Stimulated activated CD8-positive, alpha-beta memory T cell treated with anti-CD3 and anti-CD28 coated beads, Interleukin-15, amount 100 ng/mL, for 4 hours (primary cell): ENCODE data around the gene TCOF1.
"Not testable (repeated sequence)": the region's sequence is repeated elsewhere in the genome, so short reads cannot be mapped to it uniquely, and the experiment has no call there.

ENCODE experiments used
- DNase-seq, 2 donors: peaks; one replicate each; pipeline ENCODE4 v3.0.0-alpha.2; 2020; ENCODE audit warnings: low read depth in 2 of 2

The TCOF1 gene

DNA sequence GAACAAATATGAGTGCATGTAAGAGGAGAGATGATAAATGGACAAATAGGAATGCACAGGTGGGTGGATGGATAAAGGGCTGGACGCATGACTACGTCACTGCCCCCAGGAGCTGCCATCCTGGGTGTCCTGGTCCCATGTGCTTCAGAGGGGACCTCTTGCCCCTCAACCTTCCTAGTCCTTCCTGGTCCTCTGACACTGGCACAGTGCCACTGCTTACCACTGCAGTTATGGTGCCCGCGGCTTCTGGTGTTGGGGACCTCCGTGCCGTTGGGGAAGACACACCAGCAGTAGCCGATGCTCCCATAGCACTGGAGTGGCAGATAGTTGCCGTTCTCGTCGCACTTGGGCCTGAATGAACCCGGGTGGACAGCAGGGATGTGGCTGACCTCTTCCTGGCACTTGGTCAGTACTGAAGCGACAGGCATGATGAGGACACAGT lies 45.4 kb downstream of the TCOF1 start:
- no peak for DNase-seq

- no peak for DNase-seq
Measured at GRCh38 chr5:150404121-150404520, 46.6 kb downstream of the TCOF1 start.

- no peak for DNase-seq
Measured at GRCh38 chr5:150404535-150404934, 47.0 kb downstream of the TCOF1 start.

GRCh38 chr5:150404941-150405816 lies 47.7 kb downstream of the TCOF1 start:
- DNase-seq, result no peak

GRCh38 chr5:150406103-150406722 lies 48.7 kb downstream of the TCOF1 start:
- no peak for DNase-seq

DNA sequence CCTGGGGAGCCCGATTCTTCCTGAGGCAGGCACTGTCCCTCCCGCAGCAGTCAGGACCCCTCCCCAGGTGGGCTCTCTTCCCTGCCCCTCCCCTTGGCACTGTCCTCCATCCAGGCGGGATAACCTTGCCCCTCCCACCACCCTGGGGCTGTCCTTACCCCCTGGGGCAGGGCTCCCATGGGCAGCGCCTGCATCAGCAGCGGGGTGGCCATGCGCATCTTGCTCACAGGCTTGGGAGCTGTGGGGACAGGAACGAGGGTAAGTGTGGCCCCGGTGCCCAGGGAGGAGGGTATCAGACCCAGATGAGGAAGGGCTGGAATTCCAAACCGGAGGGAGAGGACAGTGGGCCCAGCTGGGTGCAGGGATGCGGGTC lies 49.2 kb downstream of the TCOF1 start:
- DNase-seq, result no peak

DNA sequence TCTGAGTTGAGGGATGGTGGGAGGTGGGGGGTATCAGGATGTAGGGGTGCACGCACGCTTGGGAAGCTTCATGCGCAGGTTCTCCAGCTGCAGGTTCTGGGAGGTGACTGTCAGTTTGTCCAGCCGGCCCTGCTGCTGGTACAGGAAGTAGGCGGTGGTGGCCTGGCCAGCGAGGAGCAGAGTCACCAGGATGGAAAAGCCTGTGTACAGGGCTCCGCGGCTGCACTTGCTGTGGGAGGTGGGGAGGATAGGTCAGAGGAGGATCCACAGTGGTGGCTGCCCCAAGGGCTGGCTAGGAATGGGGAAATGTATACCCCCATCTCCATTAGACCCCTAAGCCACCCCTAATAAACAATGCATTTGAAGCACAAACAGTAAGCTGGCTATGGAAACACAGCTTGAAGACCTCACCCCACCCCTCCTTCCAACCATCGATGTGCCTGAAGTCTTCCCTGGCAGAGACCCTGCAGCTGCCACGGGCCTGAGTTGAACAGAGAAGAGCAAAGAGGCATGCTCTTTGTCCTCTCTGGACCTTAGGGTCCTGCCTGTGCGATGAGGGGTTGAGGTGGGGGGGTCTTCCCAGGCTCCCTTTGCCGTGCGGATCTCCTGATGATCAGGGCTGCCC lies 49.7 kb downstream of the TCOF1 start:
- DNase-seq, result no peak

DNA sequence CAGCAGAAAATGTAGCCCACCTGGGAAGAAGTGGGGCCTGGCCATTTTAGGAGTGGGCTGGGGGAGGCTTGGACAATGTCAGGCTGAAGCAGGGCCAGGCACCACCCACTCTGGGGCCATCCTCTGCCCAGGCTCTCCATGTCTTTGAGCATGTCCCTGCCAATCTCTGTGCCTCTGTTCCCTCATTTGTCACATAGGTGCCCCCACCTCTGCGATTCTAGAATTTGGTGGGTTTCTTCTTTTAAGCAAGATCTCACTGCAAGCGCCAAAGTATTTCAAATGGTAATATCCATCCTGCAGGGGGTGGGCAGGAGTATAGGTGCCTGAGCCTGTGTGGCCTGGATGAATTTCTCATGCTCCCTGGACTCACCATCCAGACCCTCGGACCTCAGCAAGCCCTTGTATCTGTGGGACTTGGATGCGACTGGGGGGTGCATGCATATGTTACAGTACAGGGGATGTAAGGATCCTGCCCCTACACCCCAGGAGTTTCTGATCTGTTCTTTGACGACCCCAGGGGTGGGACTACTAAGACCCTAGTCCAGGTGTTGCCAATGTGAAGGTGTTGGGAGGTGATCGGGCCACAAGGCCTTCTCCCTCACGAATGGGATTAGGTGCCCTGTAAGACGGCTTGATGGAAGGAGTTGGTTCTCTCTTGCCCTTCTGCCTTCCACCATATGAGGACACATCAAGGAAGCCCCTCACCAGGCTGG lies 50.9 kb downstream of the TCOF1 start:
- DNase-seq, result no peak

- DNase-seq, result no peak
Measured at GRCh38 chr5:150409638-150410523, 52.4 kb downstream of the TCOF1 start.

DNA sequence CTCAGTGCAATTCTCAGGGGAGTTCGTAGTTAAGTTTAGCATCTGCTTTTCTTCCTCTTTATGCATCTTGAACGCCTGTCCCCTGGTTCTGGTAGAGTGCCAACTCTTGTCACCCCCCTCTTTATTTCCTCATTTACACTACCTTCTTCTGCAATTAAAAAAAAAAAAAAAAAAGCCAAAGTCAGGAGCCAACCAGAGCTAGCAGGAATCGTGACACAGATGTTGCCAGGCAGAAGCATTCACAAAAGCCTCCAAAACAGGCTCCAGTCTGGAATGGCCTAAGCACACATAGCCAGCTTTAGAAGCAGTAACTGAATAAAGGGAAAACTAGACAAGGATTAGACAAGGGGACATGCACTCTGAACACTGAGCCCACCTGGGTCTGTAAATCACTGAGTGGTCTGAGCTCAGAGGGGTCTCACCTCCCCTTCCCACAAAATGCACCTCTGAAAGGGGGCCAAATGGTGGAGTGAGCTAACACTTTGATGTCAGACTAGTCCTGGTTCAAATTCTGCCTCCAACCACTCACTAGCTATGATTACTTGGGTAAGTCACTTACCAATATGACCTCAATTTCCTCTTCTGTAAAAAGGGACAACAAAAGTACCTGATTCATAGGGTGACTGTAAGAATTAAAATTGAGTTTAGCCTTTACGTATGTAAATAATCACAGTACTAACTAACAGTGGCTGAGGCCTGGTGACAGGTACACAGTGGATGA lies 53.2 kb downstream of the TCOF1 start:
- peak in 1 of 2 donors; percentile 26 for DNase-seq

- peak; percentile 27 to 48 for DNase-seq
Measured at GRCh38 chr5:150411245-150411979, 53.9 kb downstream of the TCOF1 start.

DNA sequence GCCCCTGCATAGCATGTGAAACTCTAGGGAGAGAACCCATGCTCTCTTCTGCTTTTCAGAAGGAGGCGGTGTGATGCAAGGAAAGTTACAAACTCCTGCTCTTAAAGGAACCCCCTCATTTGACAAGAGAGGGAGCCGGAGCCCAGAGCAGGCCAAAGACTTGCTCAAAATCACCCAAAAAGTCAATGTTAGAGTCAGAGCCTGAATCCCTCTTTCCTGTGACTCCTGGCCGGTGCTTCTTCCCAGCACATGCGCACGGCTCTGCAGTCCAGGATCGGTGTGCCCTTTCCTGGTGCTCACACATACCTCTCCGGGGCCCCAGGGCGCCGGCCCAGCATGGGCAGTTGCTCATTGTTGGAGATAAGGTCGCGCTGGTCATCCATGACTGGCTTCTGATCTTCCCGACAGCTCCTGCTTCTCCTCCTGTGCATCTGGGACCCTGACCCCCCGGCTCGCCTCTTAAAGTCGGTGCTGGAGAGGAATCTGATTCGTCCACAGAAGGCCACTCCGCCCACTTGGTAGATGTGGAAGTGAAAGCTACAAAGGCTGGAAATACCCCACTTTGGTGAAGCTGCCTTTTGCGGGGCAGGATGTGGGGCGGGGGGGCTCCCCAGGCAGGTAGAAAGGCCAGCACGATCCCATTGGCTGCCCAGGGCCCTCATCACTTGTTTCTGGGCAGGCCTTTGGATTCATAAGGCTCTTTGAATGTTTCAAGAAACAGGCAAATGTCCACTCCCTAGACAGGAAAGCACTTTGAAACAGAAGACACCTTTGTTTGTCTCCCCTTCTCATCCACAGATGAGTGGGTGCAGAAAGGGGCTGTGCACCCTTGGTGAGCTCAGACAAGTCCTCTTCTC lies 55.0 kb downstream of the TCOF1 start, which contains the start of gene CD74:
Gene CD74 (minus strand): TSS at position 592 of the 857 bp plus-strand sequence. CDS start 161 bp downstream, at position 431.
- DNase-seq, result peak; percentile 83 to 90

DNA sequence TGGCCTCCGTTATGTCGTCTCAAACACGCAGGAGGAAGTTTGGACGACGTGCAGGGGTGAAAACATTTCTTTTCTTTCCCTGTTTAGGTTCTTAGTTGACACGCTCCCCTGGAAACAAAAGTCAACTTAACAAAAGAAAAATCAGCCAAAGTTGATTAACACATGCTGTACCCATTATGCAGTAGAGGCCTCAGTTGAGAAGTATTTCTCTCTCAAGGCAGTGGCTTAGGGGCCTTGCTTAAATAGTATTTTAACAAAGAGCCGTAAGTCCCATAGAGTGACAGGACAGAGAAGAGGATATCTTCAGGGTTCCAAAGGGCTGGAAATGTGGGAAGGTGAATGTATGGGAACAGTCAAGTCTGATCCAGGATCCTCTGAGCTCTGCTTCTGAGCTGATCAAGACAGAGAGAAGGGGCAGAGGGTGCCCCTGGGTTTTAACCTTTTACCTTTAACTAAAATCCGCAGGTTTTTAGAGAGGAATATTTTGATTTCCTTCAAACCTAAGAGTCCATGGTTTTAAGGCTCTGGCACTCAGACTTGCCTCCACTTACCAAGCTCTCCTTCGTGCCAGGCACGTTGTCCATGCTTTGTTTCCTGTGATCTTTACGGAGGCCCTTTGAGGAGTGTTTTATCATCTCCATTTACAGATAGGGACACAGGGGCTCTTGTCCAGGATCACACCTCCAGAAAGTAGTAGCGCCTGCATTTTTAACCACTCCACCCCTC lies 55.8 kb downstream of the TCOF1 start:
- DNase-seq, result no peak

DNA sequence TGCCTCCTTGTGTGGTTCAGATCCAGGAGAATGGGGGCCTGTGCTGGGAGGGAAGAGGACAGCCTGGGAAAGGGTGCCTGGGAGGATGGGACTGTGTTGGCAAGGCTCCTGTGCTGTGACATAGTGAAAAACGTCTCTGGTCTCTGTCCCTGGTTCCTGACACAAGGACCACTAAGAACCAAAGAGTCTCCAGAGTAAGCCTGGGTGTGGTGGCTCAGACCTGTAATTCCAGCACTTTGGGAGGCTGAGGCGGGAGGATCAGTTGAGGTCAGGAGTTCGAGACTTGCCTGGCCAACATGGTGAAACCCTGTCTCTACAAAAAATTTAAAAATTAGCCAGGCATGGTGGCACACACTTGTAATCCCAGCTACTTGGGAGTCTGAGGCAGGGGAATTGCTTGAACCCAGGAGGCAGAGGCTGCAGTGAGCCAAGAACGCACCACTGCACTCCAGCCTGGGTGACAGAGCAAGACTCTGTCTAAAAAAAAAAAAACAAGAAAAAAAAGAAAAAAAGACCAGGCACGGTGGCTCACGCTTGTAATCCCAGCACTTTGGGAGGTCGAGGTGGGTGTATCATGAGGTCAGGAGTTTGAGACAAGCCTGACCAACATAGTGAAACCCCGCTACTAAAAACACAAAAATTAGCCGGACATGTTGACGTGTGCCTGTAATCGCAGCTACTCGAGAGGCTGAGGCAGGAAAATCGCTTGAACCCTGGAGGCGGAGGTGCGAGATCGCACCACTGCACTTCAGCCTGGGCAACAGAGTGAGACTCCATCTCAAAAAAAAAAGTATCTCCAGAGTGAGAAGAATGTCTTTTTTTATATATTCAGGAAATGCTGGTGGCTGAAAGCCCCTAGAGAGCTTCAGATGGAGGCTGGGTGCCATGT lies 56.6 kb downstream of the TCOF1 start:
- DNase-seq, result not testable (repeated sequence)

DNA sequence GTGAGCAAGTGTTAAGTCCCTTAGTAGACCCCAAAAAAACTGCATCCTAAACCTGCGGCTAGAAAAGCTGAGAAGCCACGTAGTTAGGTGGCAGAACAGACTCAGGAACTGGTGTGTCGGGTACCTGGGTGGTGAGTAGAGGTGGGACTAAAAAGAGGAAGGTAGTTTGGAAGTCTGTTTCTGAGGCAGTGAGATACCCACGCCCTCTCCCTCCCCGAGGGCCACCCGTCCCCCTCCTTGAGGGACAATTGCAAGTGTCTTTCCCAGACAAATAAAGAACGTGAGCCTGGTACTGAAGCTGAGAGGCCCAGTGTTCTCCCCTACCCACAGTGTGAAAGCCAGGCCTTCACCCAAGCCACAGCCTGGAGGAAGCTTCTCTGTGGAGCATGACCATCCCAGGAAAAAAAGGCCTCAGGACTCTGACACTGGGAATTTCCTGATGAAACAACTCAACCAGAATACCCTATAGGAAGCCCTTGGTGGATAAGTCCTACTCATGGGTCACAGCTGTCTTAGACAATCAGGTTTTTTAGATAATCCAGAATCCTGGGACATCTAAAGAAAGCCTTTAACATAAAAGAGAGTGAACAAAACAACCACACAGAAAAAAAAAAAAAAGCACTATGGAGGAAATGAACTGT lies 62.3 kb downstream of the TCOF1 start:
- DNase-seq, result no peak

DNA sequence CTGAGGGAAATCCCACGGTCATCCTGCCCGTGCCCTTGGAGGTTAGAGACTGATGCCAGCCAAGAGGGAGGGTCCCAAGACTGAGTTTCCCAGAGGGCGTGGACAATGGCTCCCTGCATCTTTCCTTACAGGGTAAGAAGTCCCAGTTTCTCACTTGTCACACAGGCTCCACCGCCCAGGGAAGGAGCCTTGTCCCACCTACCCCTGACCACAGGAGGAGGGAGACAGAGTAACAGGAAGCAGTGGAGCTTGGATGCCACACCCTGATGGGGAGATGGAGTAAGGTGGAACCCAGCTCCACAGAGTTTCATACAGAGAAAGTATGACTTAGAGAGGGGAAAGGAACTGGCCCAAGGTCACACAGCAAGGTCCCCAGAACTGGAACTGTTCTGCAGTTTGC lies 64.6 kb downstream of the TCOF1 start:
- no peak for DNase-seq
